HCT116 (cell line): ENCODE measurements around the gene ECE1. TPM values are rescaled to one million over a fixed set of nuclear protein-coding genes. Genes with fewer than 3 reads are reported as not detected.

Source experiments
- ATAC-seq: fragments of 200-7000 bp; cut with Tn5 transposase; 2 replicates; pipeline ENCODE4 v1.9.1; 2020; ENCODE audit warnings: mild to moderate bottlenecking, moderate library complexity
- BruUV-seq: library from RNA; stranded (reverse); fragments of 400-500 nt; replicated peaks from 2 replicates; lab custom pipeline; 2021; lab: Mats Ljungman, UMichigan
- CTCF ChIA-PET: fragments of 300-600 bp; sonication (Branson Sonifier 250); formaldehyde crosslinking; loops from one replicate; lab custom pipeline; 2021; ENCODE audit warnings: antibody characterized with exemption; lab: Charles Lee
- POLR2A ChIA-PET: fragments of 300-600, 350-600 bp; sonication (Branson Sonifier 250); formaldehyde crosslinking; loops from one replicate; lab custom pipeline; 2021; ENCODE audit warnings: antibody characterized with exemption; lab: Charles Lee
- RAD21 ChIA-PET, 2 experiments: fragments of 300-600 bp; sonication (Branson Sonifier 250); formaldehyde crosslinking; loops; one replicate each; lab custom pipeline; 2023; ENCODE audit warnings: low total read pairs in 2 of 2; ENCODE audit not compliant: uncharacterized antibody in 2 of 2, unreplicated experiment in 2 of 2, low non-redundant PET in 1 of 2; lab: Charles Lee
- DNase-seq: peaks from one replicate; pipeline ENCODE4 v3.0.0-alpha.2; 2010; ENCODE audit warnings: low read depth, low spot score
- H2AFZ ChIP-seq: fragments of 200-600 bp; shearing (Covaris generic), sonication (generic); 2 replicates; pipeline ENCODE4 v1.6.1; 2017; ENCODE audit warnings: low read depth, mixed run types, mixed read lengths, antibody characterized with exemption, low read length; ENCODE audit not compliant: poor library complexity, severe bottlenecking
- H3K27ac ChIP-seq: 2 replicates; pipeline ENCODE4 v1.5.1; 2012; ENCODE audit warnings: low read depth, low read length
- H3K27me3 ChIP-seq: fragments of 200-600 bp; sonication (generic); 2 replicates; pipeline ENCODE4 v1.6.1; 2016; ENCODE audit warnings: mixed run types, low read length, mixed read lengths; ENCODE audit not compliant: insufficient read depth
- H3K36me3 ChIP-seq, 2 experiments: fragments of 200-500 bp in 1 of 2; fragments of 200-600 bp in 1 of 2; sonication (Bioruptor generic) in 1 of 2; sonication (generic) in 1 of 2; 2 replicates each; pipeline versions ENCODE4 v1.5.1 to v1.6.1; 2014 to 2016; ENCODE audit warnings: low read length in 2 of 2, inconsistent platforms in 1 of 2, mixed read lengths in 1 of 2, mixed run types in 1 of 2; ENCODE audit not compliant: insufficient read depth in 2 of 2, control insufficient read depth in 1 of 2
- H3K4me1 ChIP-seq, 2 experiments: fragments of 200-600 bp in 1 of 2; sonication (generic) in 1 of 2; 2 replicates each; pipeline versions ENCODE4 v1.5.1 to v1.6.1; 2012 to 2017; ENCODE audit warnings: low read length in 2 of 2, inconsistent platforms in 1 of 2, mild to moderate bottlenecking in 1 of 2, mixed read lengths in 1 of 2, mixed run types in 1 of 2, moderate library complexity in 1 of 2; ENCODE audit not compliant: insufficient read depth in 2 of 2, control insufficient read depth in 1 of 2
- H3K4me2 ChIP-seq: fragments of 200-600 bp; sonication (generic); 2 replicates; pipeline ENCODE4 v1.6.1; 2017; ENCODE audit warnings: mixed run types, low read length, mixed read lengths
- H3K4me3 ChIP-seq, 2 experiments: fragments of 200-600 bp in 1 of 2; sonication (generic) in 1 of 2; replicated peaks in 1 of 2; 2 replicates each; pipeline ENCODE4 v1.5.1; 2011 to 2016; ENCODE audit warnings: low read length in 2 of 2, control low read depth in 1 of 2, low read depth in 1 of 2, mild to moderate bottlenecking in 1 of 2, mixed read lengths in 1 of 2, mixed run types in 1 of 2
- H3K79me2 ChIP-seq: fragments of 200-600 bp; sonication (generic); 2 replicates; pipeline ENCODE4 v1.6.1; 2017; ENCODE audit warnings: mild to moderate bottlenecking, mixed run types, low read length, moderate library complexity, mixed read lengths; ENCODE audit not compliant: insufficient read depth
- H3K9ac ChIP-seq: fragments of 200-600 bp; sonication (generic); 2 replicates; pipeline ENCODE4 v1.6.1; 2016; ENCODE audit warnings: low read length, mixed read lengths
- H3K9me2 ChIP-seq: fragments of 200-600 bp; sonication (generic), shearing (Covaris generic); 2 replicates; pipeline ENCODE4 v1.6.1; 2017; ENCODE audit warnings: mixed run types, mild to moderate bottlenecking, moderate library complexity; ENCODE audit not compliant: insufficient read depth
- H3K9me3 ChIP-seq, 2 experiments: fragments of 200-500 bp in 1 of 2; fragments of 200-600 bp in 1 of 2; sonication (Bioruptor generic) in 1 of 2; sonication (generic) in 1 of 2; 2 replicates each; pipeline ENCODE4 v1.6.1; 2014 to 2017; ENCODE audit warnings: low read length in 2 of 2, mixed read lengths in 2 of 2, inconsistent platforms in 1 of 2, low read depth in 1 of 2, mild to moderate bottlenecking in 1 of 2, mixed run types in 1 of 2, moderate library complexity in 1 of 2; ENCODE audit not compliant: control insufficient read depth in 1 of 2, insufficient read depth in 1 of 2
- H4K20me1 ChIP-seq: fragments of 200-600 bp; sonication (generic), shearing (Covaris generic); 2 replicates; pipeline ENCODE4 v1.6.1; 2017; ENCODE audit warnings: mixed run types, mild to moderate bottlenecking, moderate library complexity; ENCODE audit not compliant: insufficient read depth
- CBX3 ChIP-seq: IDR thresholded peaks from 2 replicates; pipeline ENCODE4 v1.6.1; 2012; ENCODE audit warnings: low read depth
- JUND ChIP-seq: IDR thresholded peaks from 2 replicates; pipeline ENCODE4 v1.6.1; 2012
- POLR2A ChIP-seq: IDR thresholded peaks from 2 replicates; pipeline ENCODE4 v1.7.0; 2011; ENCODE audit warnings: borderline replicate concordance; ENCODE audit not compliant: insufficient read depth, insufficient read length; ENCODE audit errors: extremely low read depth
- RAD21 ChIP-seq: IDR thresholded peaks from 2 replicates; pipeline ENCODE4 v1.6.1; 2012; ENCODE audit warnings: low read depth, mild to moderate bottlenecking
- intact Hi-C: fragments of 100-400 bp; cut with micrococcal nuclease; formaldehyde crosslinking; loops from 2 replicates; pipeline ENCODE4 v1.10.0; 2022
- total RNA-seq: library from RNA; stranded (reverse); gene quantifications from one replicate; pipeline ENCODE4 v1.2.1, GENCODE V29; 2021; ENCODE audit not compliant: unreplicated experiment
- TF ChIP-seq, protein P1 (sequence below): IDR thresholded peaks from 2 replicates; pipeline ENCODE4 v1.6.1; 2012; ENCODE audit warnings: low read depth

The ECE1 gene
- total RNA-seq, 1 experiment from 2014 or later = 66.8 TPM

DNA sequence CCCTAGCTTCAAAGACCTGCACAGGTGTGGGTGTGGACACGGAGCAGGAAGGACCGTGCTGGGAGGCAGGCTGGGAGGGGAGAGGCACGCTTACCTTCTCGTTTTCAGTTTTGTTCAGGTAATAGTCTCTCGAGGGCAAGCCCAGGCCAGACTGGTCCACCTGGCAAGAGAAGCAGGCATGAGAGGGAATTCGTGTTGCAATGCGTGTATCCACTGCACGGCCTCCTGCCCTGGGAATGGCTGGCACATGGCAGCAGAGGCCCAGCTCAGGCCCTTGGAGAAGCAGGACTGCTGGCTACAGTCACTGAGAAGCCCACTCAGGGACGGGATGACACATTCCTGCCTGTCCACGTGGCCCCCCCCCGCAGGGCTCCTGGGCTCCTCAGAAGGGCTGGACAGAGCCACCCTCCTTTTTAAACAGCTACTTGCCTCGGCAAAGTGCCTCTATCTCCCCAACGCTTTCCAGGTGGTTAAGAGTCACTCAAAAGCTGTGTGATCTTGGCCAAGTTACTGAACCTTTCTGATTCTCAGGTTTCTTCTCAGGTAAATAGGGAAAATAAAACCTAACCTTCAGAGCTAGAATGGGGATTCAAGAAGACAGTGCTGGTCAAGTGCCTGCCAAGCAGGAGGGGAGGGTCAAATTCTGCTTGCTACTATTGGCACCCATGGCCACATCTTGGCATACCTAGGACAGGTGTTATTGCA lies 32.7 kb downstream of the ECE1 start:
- Histone ChIP-seq H3K27ac (no peak overlapping the region), H4K20me1 (no peaks in the 10 kb centered on the region), H3K4me2 (no peak overlapping the region), H2AFZ (no peak overlapping the region), H3K9me2 (no peaks in the 10 kb centered on the region), H3K27me3 (no peaks in the 10 kb centered on the region), H3K79me2 (no peaks in the 10 kb centered on the region), H3K4me1 (peaks cover 22 to 25% of the 10 kb centered on the region in 2 experiments), H3K36me3 (peaks cover 0 to 11% of the 10 kb centered on the region in 2 experiments; a peak in 1 of 4 replicates), H3K4me3 (no peak overlapping the region), H3K9me3 (no peaks in the 10 kb centered on the region), H3K9ac (no peak overlapping the region)
- DNase-seq (no peak), ATAC-seq (no peak)
- no TSS peak for BruUV-seq
- POLR2A ChIA-PET = no interaction called here
- TF ChIP-seq POLR2A = no peak
- TF ChIP-seq CBX3 = no peak
- no peak for TF ChIP-seq RAD21
- TF ChIP-seq, protein P1, sequence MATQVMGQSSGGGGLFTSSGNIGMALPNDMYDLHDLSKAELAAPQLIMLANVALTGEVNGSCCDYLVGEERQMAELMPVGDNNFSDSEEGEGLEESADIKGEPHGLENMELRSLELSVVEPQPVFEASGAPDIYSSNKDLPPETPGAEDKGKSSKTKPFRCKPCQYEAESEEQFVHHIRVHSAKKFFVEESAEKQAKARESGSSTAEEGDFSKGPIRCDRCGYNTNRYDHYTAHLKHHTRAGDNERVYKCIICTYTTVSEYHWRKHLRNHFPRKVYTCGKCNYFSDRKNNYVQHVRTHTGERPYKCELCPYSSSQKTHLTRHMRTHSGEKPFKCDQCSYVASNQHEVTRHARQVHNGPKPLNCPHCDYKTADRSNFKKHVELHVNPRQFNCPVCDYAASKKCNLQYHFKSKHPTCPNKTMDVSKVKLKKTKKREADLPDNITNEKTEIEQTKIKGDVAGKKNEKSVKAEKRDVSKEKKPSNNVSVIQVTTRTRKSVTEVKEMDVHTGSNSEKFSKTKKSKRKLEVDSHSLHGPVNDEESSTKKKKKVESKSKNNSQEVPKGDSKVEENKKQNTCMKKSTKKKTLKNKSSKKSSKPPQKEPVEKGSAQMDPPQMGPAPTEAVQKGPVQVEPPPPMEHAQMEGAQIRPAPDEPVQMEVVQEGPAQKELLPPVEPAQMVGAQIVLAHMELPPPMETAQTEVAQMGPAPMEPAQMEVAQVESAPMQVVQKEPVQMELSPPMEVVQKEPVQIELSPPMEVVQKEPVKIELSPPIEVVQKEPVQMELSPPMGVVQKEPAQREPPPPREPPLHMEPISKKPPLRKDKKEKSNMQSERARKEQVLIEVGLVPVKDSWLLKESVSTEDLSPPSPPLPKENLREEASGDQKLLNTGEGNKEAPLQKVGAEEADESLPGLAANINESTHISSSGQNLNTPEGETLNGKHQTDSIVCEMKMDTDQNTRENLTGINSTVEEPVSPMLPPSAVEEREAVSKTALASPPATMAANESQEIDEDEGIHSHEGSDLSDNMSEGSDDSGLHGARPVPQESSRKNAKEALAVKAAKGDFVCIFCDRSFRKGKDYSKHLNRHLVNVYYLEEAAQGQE = no peak
- TF ChIP-seq JUND = no peak
- intact Hi-C loops = no loop called here
- CTCF ChIA-PET = interaction anchor here (1.6 to 1.7 kb wide), 3 partner anchors 13 to 111 kb away, joined by 6 to 7 read pairs (median 7); no protein-coding TSS in a partner anchor
- RAD21 ChIA-PET = interaction anchor here in 1 of 2 experiments (1.3 kb wide), 1 partner anchor 111 kb away, joined by 3 read pairs; no protein-coding TSS in a partner anchor
